HEK293 (cell line): ENCODE data around the gene FUBP3.

Experiments
- CTCF ChIA-PET: fragments of 350-600 bp; formaldehyde crosslinking; extraction: SDS; loops from one replicate; lab custom pipeline; 2021; ENCODE audit warnings: antibody characterized with exemption; lab: Yijun Ruan, JAX
- POLR2A ChIA-PET: fragments of 300-600 bp; formaldehyde crosslinking; extraction: SDS; loops from one replicate; lab custom pipeline; 2020; ENCODE audit warnings: antibody characterized with exemption, inconsistent platforms; lab: Yijun Ruan, JAX
- H3K27ac ChIP-seq: fragments of 200-500 bp; sonication (Bioruptor generic); 2 replicates; pipeline ENCODE4 v1.5.1; 2014; ENCODE audit warnings: low read depth, low read length, control low read depth, inconsistent platforms; ENCODE audit errors: extremely low read depth
- H3K36me3 ChIP-seq, 2 experiments: fragments of 200-500 bp in 1 of 2; sonication (Bioruptor generic) in 1 of 2; 1 replicate in 1 of 2; 2 replicates in 1 of 2; pipeline ENCODE4 v1.5.1; 2014 to 2017; ENCODE audit warnings: inconsistent platforms in 2 of 2, low read length in 2 of 2; ENCODE audit not compliant: control insufficient read depth in 2 of 2, insufficient read depth in 1 of 2
- H3K4me1 ChIP-seq: fragments of 200-500 bp; sonication (Bioruptor generic); 2 replicates; pipeline ENCODE4 v1.5.1; 2014; ENCODE audit warnings: mild to moderate bottlenecking, low read length, inconsistent platforms; ENCODE audit not compliant: control insufficient read depth, insufficient read depth
- H3K4me3 ChIP-seq: 2 replicates; pipeline ENCODE4 v1.5.1; 2011; ENCODE audit warnings: low read depth, mild to moderate bottlenecking, control low read depth, low read length, moderate library complexity
- H3K9me3 ChIP-seq: fragments of 200-500 bp; sonication (Bioruptor generic); 2 replicates; pipeline ENCODE4 v1.5.1; 2014; ENCODE audit warnings: low read depth, low read length, inconsistent platforms; ENCODE audit not compliant: control insufficient read depth, insufficient read depth
- BCL11B ChIP-seq: fragments of 450-650 bp; formaldehyde crosslinking; IDR thresholded peaks from 2 replicates; pipeline ENCODE4 v1.5.1; 2016; ENCODE audit warnings: low read depth, missing biosample characterization, missing genetic modification characterization
- BCL6B ChIP-seq: fragments of 450-650 bp; formaldehyde crosslinking; IDR thresholded peaks from 2 replicates; pipeline ENCODE4 v1.5.1; 2017; ENCODE audit warnings: missing biosample characterization, missing genetic modification characterization
- EGR2 ChIP-seq: fragments of 450-650 bp; formaldehyde crosslinking; IDR thresholded peaks from 2 replicates; pipeline ENCODE4 v1.5.1; 2016; ENCODE audit warnings: low read depth, missing biosample characterization, missing genetic modification characterization
- FEZF1 ChIP-seq: fragments of 450-650 bp; formaldehyde crosslinking; IDR thresholded peaks from 2 replicates; pipeline ENCODE4 v1.5.1; 2016; ENCODE audit warnings: missing biosample characterization, missing genetic modification characterization
- GLIS1 ChIP-seq: fragments of 450-650 bp; formaldehyde crosslinking; IDR thresholded peaks from 2 replicates; pipeline ENCODE4 v1.5.1; 2016; ENCODE audit warnings: missing biosample characterization, missing genetic modification characterization
- OSR2 ChIP-seq: fragments of 450-650 bp; formaldehyde crosslinking; IDR thresholded peaks from 2 replicates; pipeline ENCODE4 v1.5.1; 2016; ENCODE audit warnings: missing biosample characterization, missing genetic modification characterization
- RBAK ChIP-seq: fragments of 450-650 bp; formaldehyde crosslinking; IDR thresholded peaks from 2 replicates; pipeline ENCODE4 v1.5.1; 2016; ENCODE audit warnings: missing biosample characterization, missing genetic modification characterization
- TCF7L2 ChIP-seq: IDR thresholded peaks from 2 replicates; pipeline ENCODE4 v1.6.1; 2011; ENCODE audit warnings: low read depth, mild to moderate bottlenecking, inconsistent platforms, low read length, moderate library complexity, borderline replicate concordance
- YY1 ChIP-seq: fragments of 450-650 bp; formaldehyde crosslinking; IDR thresholded peaks from 2 replicates; pipeline ENCODE4 v1.5.1; 2018; ENCODE audit warnings: missing biosample characterization, missing genetic modification characterization
- ZBTB48 ChIP-seq: fragments of 450-650 bp; formaldehyde crosslinking; IDR thresholded peaks from 2 replicates; pipeline ENCODE4 v1.5.1; 2016; ENCODE audit warnings: missing biosample characterization, missing genetic modification characterization
- ZBTB6 ChIP-seq: fragments of 450-650 bp; formaldehyde crosslinking; IDR thresholded peaks from 2 replicates; pipeline ENCODE4 v1.5.1; 2017; ENCODE audit warnings: missing biosample characterization, missing genetic modification characterization
- ZFHX2 ChIP-seq: fragments of 450-650 bp; formaldehyde crosslinking; conservative IDR thresholded peaks from 2 replicates; pipeline ENCODE4 v1.5.1; 2016; ENCODE audit warnings: missing biosample characterization, missing genetic modification characterization
- ZNF138 ChIP-seq: fragments of 450-650 bp; formaldehyde crosslinking; IDR thresholded peaks from 2 replicates; pipeline ENCODE4 v1.5.1; 2016; ENCODE audit warnings: missing biosample characterization, missing genetic modification characterization, borderline replicate concordance
- ZNF146 ChIP-seq: fragments of 450-650 bp; formaldehyde crosslinking; IDR thresholded peaks from 2 replicates; pipeline ENCODE4 v1.5.1; 2016; ENCODE audit warnings: missing biosample characterization, missing genetic modification characterization
- ZNF16 ChIP-seq: fragments of 450-650 bp; formaldehyde crosslinking; IDR thresholded peaks from 2 replicates; pipeline ENCODE4 v1.5.1; 2016; ENCODE audit warnings: low read depth, missing biosample characterization, missing genetic modification characterization
- ZNF175 ChIP-seq: fragments of 450-650 bp; formaldehyde crosslinking; IDR thresholded peaks from 2 replicates; pipeline ENCODE4 v1.5.1; 2016; ENCODE audit warnings: missing biosample characterization, missing genetic modification characterization
- ZNF221 ChIP-seq: fragments of 450-650 bp; formaldehyde crosslinking; IDR thresholded peaks from 2 replicates; pipeline ENCODE4 v1.5.1; 2017; ENCODE audit warnings: missing biosample characterization, missing genetic modification characterization, borderline replicate concordance
- ZNF324 ChIP-seq: fragments of 450-650 bp; formaldehyde crosslinking; IDR thresholded peaks from 2 replicates; pipeline ENCODE4 v1.5.1; 2016; ENCODE audit warnings: missing biosample characterization, missing genetic modification characterization
- ZNF341 ChIP-seq: fragments of 450-650 bp; formaldehyde crosslinking; IDR thresholded peaks from 2 replicates; pipeline ENCODE4; 2016; ENCODE audit warnings: low read depth, missing biosample characterization, missing genetic modification characterization
- ZNF423 ChIP-seq: fragments of 450-650 bp; formaldehyde crosslinking; IDR thresholded peaks from 2 replicates; pipeline ENCODE4 v1.5.1; 2016; ENCODE audit warnings: missing biosample characterization, missing genetic modification characterization
- ZNF426 ChIP-seq: fragments of 450-650 bp; formaldehyde crosslinking; IDR thresholded peaks from 2 replicates; pipeline ENCODE4 v1.5.1; 2017; ENCODE audit warnings: missing biosample characterization, missing genetic modification characterization, mild to moderate bottlenecking, inconsistent platforms, moderate library complexity
- ZNF433 ChIP-seq: fragments of 450-650 bp; formaldehyde crosslinking; IDR thresholded peaks from 2 replicates; pipeline ENCODE4 v1.5.1; 2016; ENCODE audit warnings: missing biosample characterization, missing genetic modification characterization, low read depth
- ZNF449 ChIP-seq: fragments of 450-650 bp; formaldehyde crosslinking; IDR thresholded peaks from 2 replicates; pipeline ENCODE4 v1.5.1; 2017; ENCODE audit warnings: missing biosample characterization, mild to moderate bottlenecking, missing genetic modification characterization, moderate library complexity
- ZNF621 ChIP-seq: fragments of 450-650 bp; formaldehyde crosslinking; IDR thresholded peaks from 2 replicates; pipeline ENCODE4 v1.5.1; 2017; ENCODE audit warnings: missing biosample characterization, missing genetic modification characterization
- ZNF677 ChIP-seq: fragments of 450-650 bp; IDR thresholded peaks from 2 replicates; pipeline ENCODE4 v1.5.0; 2018; ENCODE audit warnings: missing biosample characterization, mild to moderate bottlenecking, missing genetic modification characterization, moderate library complexity
- ZNF791 ChIP-seq: fragments of 450-650 bp; formaldehyde crosslinking; IDR thresholded peaks from 2 replicates; pipeline ENCODE4 v1.5.1; 2016; ENCODE audit warnings: missing biosample characterization, missing genetic modification characterization
- ZNF792 ChIP-seq: fragments of 450-650 bp; formaldehyde crosslinking; IDR thresholded peaks from 2 replicates; pipeline ENCODE4 v1.5.1; 2016; ENCODE audit warnings: missing biosample characterization, missing genetic modification characterization
- TF ChIP-seq, protein P1 (sequence below): fragments of 450-650 bp; formaldehyde crosslinking; IDR thresholded peaks from 2 replicates; pipeline ENCODE4 v1.5.1; 2016; ENCODE audit warnings: missing biosample characterization, missing genetic modification characterization
- TF ChIP-seq, protein P2 (sequence below): fragments of 450-650 bp; formaldehyde crosslinking; IDR thresholded peaks from 2 replicates; pipeline ENCODE4 v1.5.1; 2017; ENCODE audit warnings: missing biosample characterization, missing genetic modification characterization
- TF ChIP-seq, protein P3 (sequence below): fragments of 450-650 bp; formaldehyde crosslinking; IDR thresholded peaks from 2 replicates; pipeline ENCODE4 v1.5.1; 2016; ENCODE audit warnings: missing biosample characterization, missing genetic modification characterization

Gene FUBP3

DNA sequence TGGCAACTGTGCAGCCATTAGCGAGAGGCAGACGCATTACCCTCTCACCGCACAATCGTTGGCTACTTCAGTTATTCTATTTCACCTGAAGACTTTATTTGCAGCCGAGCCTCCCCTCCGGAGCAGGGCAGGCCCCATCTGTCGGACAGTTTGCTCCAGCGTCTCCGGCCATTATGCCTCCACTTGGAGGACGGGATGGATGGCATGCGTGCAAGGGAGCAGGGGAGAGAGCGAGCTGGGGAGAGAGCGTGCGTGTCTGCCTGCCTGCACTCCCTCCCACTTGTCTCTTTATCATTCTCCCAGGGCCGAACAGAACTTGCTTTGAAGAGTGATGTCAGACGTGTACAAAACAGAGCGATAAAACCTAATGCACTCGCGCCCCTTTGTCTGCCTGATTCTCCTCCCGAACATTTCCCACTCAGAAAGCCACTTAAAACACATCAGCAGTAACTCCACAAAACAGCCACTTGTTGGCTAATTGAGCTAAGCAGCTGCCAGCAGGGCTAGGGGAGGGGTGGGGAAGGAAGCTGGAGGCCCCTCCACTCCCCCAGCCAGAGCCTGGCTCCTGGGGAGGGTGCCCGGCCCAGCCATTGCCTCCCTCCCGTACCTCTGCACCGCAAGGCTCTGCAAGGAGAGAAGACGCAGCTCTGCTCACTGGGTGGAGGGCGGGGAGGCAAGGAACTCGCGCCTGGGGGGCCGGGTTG is 43.4 kb upstream of the FUBP3 start:
- POLR2A ChIA-PET: interaction anchor here (0.6 kb wide), 2 partner anchors 17 to 151 kb away, joined by 4 to 7 read pairs; no protein-coding TSS in a partner anchor
- no peaks in the 10 kb centered on the region for H3K36me3 ChIP-seq
- H3K4me1 ChIP-seq: no peaks in the 10 kb centered on the region
- H3K27ac ChIP-seq: no peak overlapping the region
- H3K9me3 ChIP-seq: no peaks in the 10 kb centered on the region
- CTCF ChIA-PET: no interaction called here
- H3K4me3 ChIP-seq: no peak overlapping the region
- TF ChIP-seq ZNF792 (tag by site-specific recombination) (no peak), BCL6B (no peak), ZNF221 (tag by site-specific recombination) (no peak), OSR2 (tag by site-specific recombination) (peak; percentile 73), ZBTB48 (tag by site-specific recombination) (no peak), ZNF423 (tag by site-specific recombination) (no peak), YY1 (tag by site-specific recombination) (no peak), GLIS1 (tag by site-specific recombination) (peak; percentile 28; the same call in 1 of the 2 replicates), ZNF16 (tag by site-specific recombination) (no peak), ZNF175 (tag by site-specific recombination) (no peak), FEZF1 (tag by site-specific recombination) (peak; percentile 55; the same call in 1 of the 2 replicates), ZNF146 (no peak), ZNF449 (no peak), ZNF324 (no peak), ZNF341 (peak; percentile 53), RBAK (no peak), ZNF677 (no peak), ZNF621 (tag by site-specific recombination) (no peak), ZNF138 (tag by site-specific recombination) (no peak), ZFHX2 (no peak), ZBTB6 (tag by site-specific recombination) (no peak), ZNF426 (tag by site-specific recombination) (no peak), TCF7L2 (peak; percentile 41; the same call in 1 of the 2 replicates), BCL11B (tag by site-specific recombination) (no peak), ZNF791 (tag by site-specific recombination) (no peak), EGR2 (tag by site-specific recombination) (no peak), ZNF433 (tag by site-specific recombination) (no peak)
- TF ChIP-seq, protein P1, sequence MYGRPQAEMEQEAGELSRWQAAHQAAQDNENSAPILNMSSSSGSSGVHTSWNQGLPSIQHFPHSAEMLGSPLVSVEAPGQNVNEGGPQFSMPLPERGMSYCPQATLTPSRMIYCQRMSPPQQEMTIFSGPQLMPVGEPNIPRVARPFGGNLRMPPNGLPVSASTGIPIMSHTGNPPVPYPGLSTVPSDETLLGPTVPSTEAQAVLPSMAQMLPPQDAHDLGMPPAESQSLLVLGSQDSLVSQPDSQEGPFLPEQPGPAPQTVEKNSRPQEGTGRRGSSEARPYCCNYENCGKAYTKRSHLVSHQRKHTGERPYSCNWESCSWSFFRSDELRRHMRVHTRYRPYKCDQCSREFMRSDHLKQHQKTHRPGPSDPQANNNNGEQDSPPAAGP (tag by site-specific recombination): peak; percentile 92
- TF ChIP-seq, protein P2, sequence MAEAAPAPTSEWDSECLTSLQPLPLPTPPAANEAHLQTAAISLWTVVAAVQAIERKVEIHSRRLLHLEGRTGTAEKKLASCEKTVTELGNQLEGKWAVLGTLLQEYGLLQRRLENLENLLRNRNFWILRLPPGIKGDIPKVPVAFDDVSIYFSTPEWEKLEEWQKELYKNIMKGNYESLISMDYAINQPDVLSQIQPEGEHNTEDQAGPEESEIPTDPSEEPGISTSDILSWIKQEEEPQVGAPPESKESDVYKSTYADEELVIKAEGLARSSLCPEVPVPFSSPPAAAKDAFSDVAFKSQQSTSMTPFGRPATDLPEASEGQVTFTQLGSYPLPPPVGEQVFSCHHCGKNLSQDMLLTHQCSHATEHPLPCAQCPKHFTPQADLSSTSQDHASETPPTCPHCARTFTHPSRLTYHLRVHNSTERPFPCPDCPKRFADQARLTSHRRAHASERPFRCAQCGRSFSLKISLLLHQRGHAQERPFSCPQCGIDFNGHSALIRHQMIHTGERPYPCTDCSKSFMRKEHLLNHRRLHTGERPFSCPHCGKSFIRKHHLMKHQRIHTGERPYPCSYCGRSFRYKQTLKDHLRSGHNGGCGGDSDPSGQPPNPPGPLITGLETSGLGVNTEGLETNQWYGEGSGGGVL (tag by site-specific recombination): 0 out of 2 replicates have a peak, but pooled peaks have one; percentile 48
- TF ChIP-seq, protein P3, sequence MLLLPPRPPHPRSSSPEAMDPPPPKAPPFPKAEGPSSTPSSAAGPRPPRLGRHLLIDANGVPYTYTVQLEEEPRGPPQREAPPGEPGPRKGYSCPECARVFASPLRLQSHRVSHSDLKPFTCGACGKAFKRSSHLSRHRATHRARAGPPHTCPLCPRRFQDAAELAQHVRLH (tag by site-specific recombination): no peak
